Neutrophil (primary cell): Measurements from ENCODE around the gene ZFAND3.

ENCODE experiments used
- H3K27ac ChIP-seq: fragments of 200-600 bp; sonication (generic); 2 replicates; pipeline ENCODE4 v1.5.1; 2016; ENCODE audit warnings: mild to moderate bottlenecking, moderate library complexity
- H3K27me3 ChIP-seq: fragments of 200-600 bp; sonication (generic); 2 replicates; pipeline ENCODE4 v1.6.0; 2016; ENCODE audit warnings: mild to moderate bottlenecking
- H3K36me3 ChIP-seq: fragments of 200-600 bp; sonication (generic); 2 replicates; pipeline ENCODE4 v1.5.1; 2017
- H3K4me1 ChIP-seq, 2 experiments: fragments of 200-600 bp in 1 of 2; sonication (generic) in 1 of 2; 1 replicate in 1 of 2; 2 replicates in 1 of 2; pipeline versions ENCODE4 v1.5.1 to v1.6.1; 2013 to 2016; ENCODE audit warnings: low read depth in 1 of 2, low read length in 1 of 2, mild to moderate bottlenecking in 1 of 2, moderate library complexity in 1 of 2; ENCODE audit not compliant: control insufficient read depth in 1 of 2, insufficient read depth in 1 of 2
- H3K4me3 ChIP-seq, 2 experiments: fragments of 200-600 bp in 1 of 2; sonication (generic) in 1 of 2; 1 replicate in 1 of 2; 2 replicates in 1 of 2; pipeline ENCODE4 v1.5.1; 2013 to 2016; ENCODE audit warnings: low read depth in 1 of 2, low read length in 1 of 2, mild to moderate bottlenecking in 1 of 2, moderate library complexity in 1 of 2
- H3K9me3 ChIP-seq: fragments of 200-600 bp; sonication (generic); 2 replicates; pipeline ENCODE4 v1.5.1; 2016
- CTCF ChIP-seq: fragments of 200-600 bp; sonication (generic); IDR thresholded peaks from 2 replicates; pipeline ENCODE4 v1.5.1; 2016; ENCODE audit warnings: antibody characterized with exemption

ZFAND3 gene

GRCh38 chr6:37831457-37831856, 11.9 kb downstream of the ZFAND3 start:
- TF ChIP-seq CTCF = no peak
- Histone ChIP-seq H3K27ac (no peak overlapping the region), H3K36me3 (no peaks in the 10 kb centered on the region), H3K9me3 (no peaks in the 10 kb centered on the region), H3K4me1 (peaks cover 18 to 35% of the 10 kb centered on the region in 2 experiments), H3K4me3 (no peak overlapping the region), H3K27me3 (no peaks in the 10 kb centered on the region)

DNA sequence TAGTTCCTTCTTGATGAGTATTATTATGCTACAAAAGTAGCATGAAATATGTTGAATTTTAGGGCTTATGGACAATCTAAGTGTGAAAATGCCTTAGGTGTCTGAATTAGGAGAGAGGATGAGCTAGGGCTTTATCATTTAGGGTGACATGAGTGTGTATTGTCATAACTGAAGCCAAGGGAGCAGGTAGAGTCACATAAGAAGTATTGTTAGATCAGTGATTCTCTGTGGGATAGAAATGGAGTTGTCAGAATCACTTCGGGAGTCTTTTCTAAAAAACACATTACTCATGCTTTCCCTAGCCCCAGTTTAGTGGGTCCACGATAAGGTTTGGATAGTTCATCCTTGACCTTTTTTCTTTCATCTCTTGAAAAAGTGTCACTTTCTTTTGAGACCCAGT, 16.4 kb downstream of the ZFAND3 start:
- Histone ChIP-seq H3K9me3 (no peaks in the 10 kb centered on the region), H3K4me1 (peaks cover 39 to 57% of the 10 kb centered on the region in 2 experiments), H3K4me3 (no peak overlapping the region), H3K36me3 (no peaks in the 10 kb centered on the region), H3K27ac (peak overlapping the region; percentile 33), H3K27me3 (no peaks in the 10 kb centered on the region)
- no peak for TF ChIP-seq CTCF

DNA sequence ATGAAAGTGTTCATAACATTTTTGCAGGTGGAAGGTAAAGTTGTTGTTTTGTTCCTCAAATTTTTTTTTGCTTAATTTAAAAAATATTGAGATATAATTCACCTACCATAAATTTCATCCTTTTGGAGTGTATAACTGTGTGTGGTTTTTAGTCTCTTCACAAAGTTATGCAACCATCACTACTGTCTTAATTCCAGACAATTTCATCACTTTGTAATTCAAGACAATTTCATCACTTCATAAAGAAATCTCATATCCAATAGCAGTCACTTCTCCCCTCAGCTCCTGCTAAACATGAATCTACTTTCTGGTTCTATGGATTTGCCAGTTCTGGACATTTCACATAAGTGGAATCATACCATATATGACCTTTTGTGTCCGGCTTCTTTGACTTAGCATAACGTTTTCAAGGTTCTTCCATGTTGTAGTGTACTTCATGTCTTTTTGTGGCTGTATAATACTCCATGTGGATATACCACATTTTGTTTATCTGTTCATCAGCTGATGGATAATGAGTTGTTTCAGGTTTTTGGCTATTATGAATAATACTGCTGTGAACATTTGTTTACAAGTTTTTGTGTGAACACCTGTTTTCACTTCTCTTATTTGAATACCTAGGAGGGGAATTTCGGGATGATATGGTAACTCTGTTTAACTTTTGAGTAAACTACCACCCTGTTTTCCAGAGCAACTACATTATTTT, 18.8 kb downstream of the ZFAND3 start:
- Histone ChIP-seq H3K36me3 (no peaks in the 10 kb centered on the region), H3K4me1 (peaks cover 46 to 73% of the 10 kb centered on the region in 2 experiments), H3K27me3 (no peaks in the 10 kb centered on the region), H3K27ac (peak overlapping the region; percentile 43), H3K9me3 (no peaks in the 10 kb centered on the region), H3K4me3 (no peak overlapping the region)
- TF ChIP-seq CTCF = no peak

GRCh38 chr6:37840143-37840939, 20.8 kb downstream of the ZFAND3 start:
- Histone ChIP-seq H3K36me3 (no peaks in the 10 kb centered on the region), H3K27ac (peak overlapping the region; percentile 73), H3K4me1 (peaks cover 54 to 75% of the 10 kb centered on the region in 2 experiments), H3K27me3 (no peaks in the 10 kb centered on the region), H3K9me3 (no peaks in the 10 kb centered on the region), H3K4me3 (peak overlapping the region in 1 of 2 experiments; percentile 4)
- no peak for TF ChIP-seq CTCF

DNA sequence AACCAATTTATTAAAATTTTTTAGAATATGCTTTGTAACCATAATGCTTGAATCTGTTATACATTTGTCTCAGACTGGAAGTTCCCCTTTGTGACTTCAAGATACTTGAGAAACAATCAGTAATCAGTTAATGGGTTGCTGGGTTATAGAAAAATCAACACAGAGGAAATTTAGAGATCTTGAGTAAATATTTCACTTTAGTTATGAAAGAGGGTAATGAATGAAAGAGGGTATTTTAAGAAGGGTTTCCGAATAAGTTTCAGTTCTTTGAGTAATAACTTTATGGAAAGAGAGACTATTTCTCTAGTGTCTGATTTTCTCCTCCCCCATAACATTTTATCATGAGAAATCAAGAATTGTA, 21.4 kb downstream of the ZFAND3 start:
- no peak for TF ChIP-seq CTCF
- no peaks in the 10 kb centered on the region for H3K36me3 ChIP-seq
- H3K27ac ChIP-seq = peak overlapping the region; percentile 73
- peak overlapping the region in 1 of 2 experiments; percentile 4 for H3K4me3 ChIP-seq
- no peaks in the 10 kb centered on the region for H3K27me3 ChIP-seq
- H3K9me3 ChIP-seq = no peaks in the 10 kb centered on the region
- peaks cover 57 to 79% of the 10 kb centered on the region in 2 experiments for H3K4me1 ChIP-seq
